Measurements from ENCODE around the gene UBE2I.
"Not testable (repeated sequence)": the region's sequence is repeated elsewhere in the genome, so short reads cannot be mapped to it uniquely, and the experiment has no call there.

DNA sequence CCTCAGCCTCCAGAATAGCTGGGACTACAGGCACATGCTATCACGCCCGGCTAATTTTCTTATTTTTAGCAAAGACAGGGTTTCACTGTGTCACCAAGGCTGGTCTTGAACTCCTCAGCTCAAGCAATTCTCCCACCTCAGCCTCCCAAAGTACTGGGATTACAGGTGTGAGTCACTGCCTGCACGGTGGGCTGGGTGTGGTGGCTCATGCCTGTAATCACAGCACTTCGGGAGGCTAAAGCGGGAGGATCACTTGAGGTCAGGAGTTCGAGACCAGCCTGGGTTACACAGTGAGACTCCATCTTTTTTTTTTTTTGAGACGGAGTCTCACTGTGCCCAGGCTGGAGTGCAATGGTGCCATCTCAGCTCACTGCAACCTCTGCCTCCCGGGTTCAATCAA is 16.6 kb upstream of the UBE2I start:
- TF ChIP-seq, protein P1, sequence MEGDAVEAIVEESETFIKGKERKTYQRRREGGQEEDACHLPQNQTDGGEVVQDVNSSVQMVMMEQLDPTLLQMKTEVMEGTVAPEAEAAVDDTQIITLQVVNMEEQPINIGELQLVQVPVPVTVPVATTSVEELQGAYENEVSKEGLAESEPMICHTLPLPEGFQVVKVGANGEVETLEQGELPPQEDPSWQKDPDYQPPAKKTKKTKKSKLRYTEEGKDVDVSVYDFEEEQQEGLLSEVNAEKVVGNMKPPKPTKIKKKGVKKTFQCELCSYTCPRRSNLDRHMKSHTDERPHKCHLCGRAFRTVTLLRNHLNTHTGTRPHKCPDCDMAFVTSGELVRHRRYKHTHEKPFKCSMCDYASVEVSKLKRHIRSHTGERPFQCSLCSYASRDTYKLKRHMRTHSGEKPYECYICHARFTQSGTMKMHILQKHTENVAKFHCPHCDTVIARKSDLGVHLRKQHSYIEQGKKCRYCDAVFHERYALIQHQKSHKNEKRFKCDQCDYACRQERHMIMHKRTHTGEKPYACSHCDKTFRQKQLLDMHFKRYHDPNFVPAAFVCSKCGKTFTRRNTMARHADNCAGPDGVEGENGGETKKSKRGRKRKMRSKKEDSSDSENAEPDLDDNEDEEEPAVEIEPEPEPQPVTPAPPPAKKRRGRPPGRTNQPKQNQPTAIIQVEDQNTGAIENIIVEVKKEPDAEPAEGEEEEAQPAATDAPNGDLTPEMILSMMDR (conservative IDR thresholded peaks at IDR 0.05) = not testable (repeated sequence)
- not testable (repeated sequence) for TF ChIP-seq EZH2 (IDR thresholded peaks at IDR 0.05; ENCODE audit: low read depth)
